Measurements from ENCODE around the gene CLDN2. TPM values are rescaled to one million over a fixed set of nuclear protein-coding genes. Genes with fewer than 3 reads are reported as not detected.

The CLDN2 gene
- total RNA-seq, 4 donors from 2014 or later = 0.29 to 0.34 TPM; not detected in 2

DNA sequence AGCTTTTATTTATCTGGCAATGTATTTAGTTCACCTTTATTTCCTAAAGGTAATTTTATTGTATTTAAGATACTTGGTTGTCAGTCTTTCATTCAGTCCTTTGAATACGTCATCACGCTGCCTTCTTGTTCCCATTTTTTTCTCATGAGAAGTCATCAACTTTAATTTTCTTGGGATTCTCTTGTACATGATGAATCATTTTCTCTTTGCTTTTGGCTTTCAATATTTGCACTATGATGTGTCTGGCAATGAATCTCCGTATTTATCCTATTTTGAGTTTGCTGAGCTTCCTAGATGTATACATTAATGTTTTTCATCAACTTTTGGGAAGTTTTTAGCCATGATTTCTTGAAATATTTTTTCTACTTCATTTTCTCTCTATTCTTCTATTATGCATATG, 28.4 kb downstream of the CLDN2 start:
- WGBS, 2 donors = 92 to 98% methylated on average over 3 of the region's 3 CpGs
- H3K4me3 ChIP-seq (replicated peaks in 1 of 3) = no peak overlapping the region
- DNase-seq = no peak
- H3K27ac ChIP-seq = no peak overlapping the region
- TF ChIP-seq POLR2A (IDR thresholded peaks at IDR 0.05) = no peak
- TF ChIP-seq, protein P1, sequence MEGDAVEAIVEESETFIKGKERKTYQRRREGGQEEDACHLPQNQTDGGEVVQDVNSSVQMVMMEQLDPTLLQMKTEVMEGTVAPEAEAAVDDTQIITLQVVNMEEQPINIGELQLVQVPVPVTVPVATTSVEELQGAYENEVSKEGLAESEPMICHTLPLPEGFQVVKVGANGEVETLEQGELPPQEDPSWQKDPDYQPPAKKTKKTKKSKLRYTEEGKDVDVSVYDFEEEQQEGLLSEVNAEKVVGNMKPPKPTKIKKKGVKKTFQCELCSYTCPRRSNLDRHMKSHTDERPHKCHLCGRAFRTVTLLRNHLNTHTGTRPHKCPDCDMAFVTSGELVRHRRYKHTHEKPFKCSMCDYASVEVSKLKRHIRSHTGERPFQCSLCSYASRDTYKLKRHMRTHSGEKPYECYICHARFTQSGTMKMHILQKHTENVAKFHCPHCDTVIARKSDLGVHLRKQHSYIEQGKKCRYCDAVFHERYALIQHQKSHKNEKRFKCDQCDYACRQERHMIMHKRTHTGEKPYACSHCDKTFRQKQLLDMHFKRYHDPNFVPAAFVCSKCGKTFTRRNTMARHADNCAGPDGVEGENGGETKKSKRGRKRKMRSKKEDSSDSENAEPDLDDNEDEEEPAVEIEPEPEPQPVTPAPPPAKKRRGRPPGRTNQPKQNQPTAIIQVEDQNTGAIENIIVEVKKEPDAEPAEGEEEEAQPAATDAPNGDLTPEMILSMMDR (IDR thresholded peaks at IDR 0.05) = no peak
- no peaks in the 10 kb centered on the region for H3K4me1 ChIP-seq
- no peaks in the 10 kb centered on the region for H3K27me3 ChIP-seq
- H3K36me3 ChIP-seq = no peaks in the 10 kb centered on the region
- intact Hi-C loops (cut with DNase I) = no loop called here
- H3K9me3 ChIP-seq = no peaks in the 10 kb centered on the region

- Histone ChIP-seq H3K4me1 (no peaks in the 10 kb centered on the region), H3K27ac (no peak overlapping the region), H3K36me3 (no peaks in the 10 kb centered on the region), H3K4me3 (replicated peaks in 1 of 3) (no peak overlapping the region), H3K9me3 (no peaks in the 10 kb centered on the region), H3K27me3 (no peaks in the 10 kb centered on the region)
- intact Hi-C loops (cut with DNase I) = no loop called here
- DNase-seq = no peak
- 53 to 70% methylated on average over 1 of the region's 1 CpG for whole genome bisulfite sequencing, 2 donors
- TF ChIP-seq, protein P1 (IDR thresholded peaks at IDR 0.05) = no peak
- no peak for TF ChIP-seq POLR2A (IDR thresholded peaks at IDR 0.05)
These were observed 29.2 kb downstream of the CLDN2 start for GRCh38 chrX:106949366-106949765.

DNA sequence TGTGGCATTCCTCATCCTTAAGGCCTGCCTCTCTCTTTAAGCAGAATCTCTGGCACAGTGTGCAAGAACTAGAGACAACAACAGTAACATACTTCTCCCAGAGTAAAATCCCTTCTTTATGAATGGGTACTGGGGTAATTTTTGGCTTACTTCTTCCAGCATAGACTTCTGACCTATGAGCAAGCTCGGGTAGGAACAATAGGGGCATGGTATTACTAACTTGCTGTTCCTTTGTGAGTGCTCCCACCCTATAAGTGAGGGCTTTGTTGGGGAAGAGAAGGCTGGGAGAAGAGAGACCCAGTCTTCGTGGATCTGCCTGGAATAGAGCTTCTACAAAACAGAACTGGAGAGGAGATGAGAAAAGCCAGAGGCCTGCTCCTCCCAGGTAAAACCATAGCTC, 30.2 kb downstream of the CLDN2 start:
- no peak for TF ChIP-seq POLR2A (IDR thresholded peaks at IDR 0.05)
- TF ChIP-seq, protein P1 (IDR thresholded peaks at IDR 0.05) = no peak
- intact Hi-C loops (cut with DNase I) = loop anchor here (5.0 kb wide), 1 partner anchor 48 kb away; the partner anchor contains the start of gene RIPPLY1
- H3K4me3 ChIP-seq (replicated peaks in 1 of 3) = no peak overlapping the region
- H3K4me1 ChIP-seq = no peaks in the 10 kb centered on the region
- 75 to 95% methylated on average over 2 of the region's 2 CpGs for WGBS, 2 donors
- H3K27ac ChIP-seq = no peak overlapping the region
- no peaks in the 10 kb centered on the region for H3K36me3 ChIP-seq
- DNase-seq = no peak
- no peaks in the 10 kb centered on the region for H3K27me3 ChIP-seq
- no peaks in the 10 kb centered on the region for H3K9me3 ChIP-seq

GRCh38 chrX:106951230-106951629, 31.0 kb downstream of the CLDN2 start:
- intact Hi-C loops (cut with DNase I) = loop anchor here (5.0 kb wide), 1 partner anchor 49 kb away; the partner anchor contains the start of gene RIPPLY1
- Histone ChIP-seq H3K4me1 (no peaks in the 10 kb centered on the region), H3K4me3 (replicated peaks in 1 of 3) (no peak overlapping the region), H3K9me3 (no peaks in the 10 kb centered on the region), H3K27me3 (no peaks in the 10 kb centered on the region), H3K36me3 (no peaks in the 10 kb centered on the region), H3K27ac (no peak overlapping the region)
- TF ChIP-seq POLR2A (IDR thresholded peaks at IDR 0.05) = no peak
- no peak for DNase-seq
- WGBS, 2 donors = 89 to 90% methylated on average over 6 of the region's 6 CpGs

- intact Hi-C loops (cut with DNase I) = loop anchor here (5.0 kb wide), 1 partner anchor 50 kb away; the partner anchor contains the start of gene RIPPLY1
- no peaks in the 10 kb centered on the region for H3K4me1 ChIP-seq
- WGBS, 2 donors = 92 to 98% methylated on average over 3 of the region's 3 CpGs
- no peak overlapping the region for H3K27ac ChIP-seq
- TF ChIP-seq POLR2A (IDR thresholded peaks at IDR 0.05) = no peak
- TF ChIP-seq, protein P1 (IDR thresholded peaks at IDR 0.05) = no peak
- H3K36me3 ChIP-seq = no peaks in the 10 kb centered on the region
- no peak for DNase-seq
- H3K9me3 ChIP-seq = no peaks in the 10 kb centered on the region
- H3K27me3 ChIP-seq = no peaks in the 10 kb centered on the region
- H3K4me3 ChIP-seq (replicated peaks in 1 of 3) = no peak overlapping the region
These were observed 31.9 kb downstream of the CLDN2 start for GRCh38 chrX:106952089-106952488.
